ENCODE data around the gene MLC1. TPM values are rescaled to one million over a fixed set of nuclear protein-coding genes. Genes with fewer than 3 reads are reported as not detected.

Gene MLC1
- total RNA-seq, 1 donor from 2014 or later = not detected

DNA sequence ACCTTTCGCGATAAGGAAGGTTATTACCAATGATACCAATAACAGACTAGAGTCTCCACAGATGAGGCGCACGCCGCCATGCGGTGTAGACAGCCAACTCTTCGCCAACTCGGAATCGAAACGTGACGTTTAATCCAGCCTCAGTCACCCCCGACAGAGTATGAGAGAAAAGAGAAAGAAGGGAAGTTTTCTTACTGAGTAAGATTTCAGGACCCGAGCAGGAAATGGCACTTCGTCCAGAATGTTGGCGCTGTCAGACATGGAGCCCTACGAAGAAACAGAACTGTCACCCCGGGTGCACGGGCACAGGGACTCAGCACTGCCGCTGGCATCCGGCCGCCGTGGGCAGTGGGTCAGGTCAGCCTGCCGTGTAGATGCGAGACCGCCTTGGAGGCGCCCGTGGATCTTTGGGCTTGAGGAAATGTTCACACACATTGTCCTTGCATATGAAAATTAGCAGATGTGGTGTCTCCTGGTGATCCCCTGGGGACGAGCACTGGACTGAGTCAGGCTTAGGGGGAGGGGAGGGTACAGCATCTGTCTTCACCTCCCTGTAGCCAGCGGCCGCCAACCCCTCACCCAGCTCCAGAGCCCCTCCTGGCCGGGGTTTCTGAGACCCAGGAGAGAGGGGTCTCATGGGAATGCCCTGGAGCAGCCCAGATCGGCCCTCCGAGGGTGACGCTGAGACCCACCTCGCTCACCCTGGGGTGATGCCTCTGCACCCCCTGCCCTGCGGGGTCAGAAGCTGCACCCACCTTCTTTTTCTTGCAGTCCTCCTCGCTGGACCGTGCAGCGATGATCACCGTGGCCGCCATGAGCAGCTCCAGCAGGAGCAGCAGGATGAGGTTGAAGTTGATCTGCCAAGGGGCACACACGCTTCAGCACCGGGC lies 8.3 kb downstream of the MLC1 start:
- TF ChIP-seq CTCF (IDR thresholded peaks at IDR 0.05) = no peak
- no peak for DNase-seq
- Mint-ChIP-seq H3K9me3 (no peaks in the 10 kb centered on the region), H3K4me3 (no peak overlapping the region), H3K36me3 (ENCODE audit: low read depth) (no peaks in the 10 kb centered on the region), H3K4me1 (no peaks in the 10 kb centered on the region), H3K27ac (no peak overlapping the region), H3K27me3 (peaks cover 2% of the 10 kb centered on the region)
- ATAC-seq (ENCODE audit: low read depth) = no peak
- ChIA-PET CTCF (no interaction called here), POLR2A (no interaction called here)
- intact Hi-C loops (cut with micrococcal nuclease) = no loop called here

DNA sequence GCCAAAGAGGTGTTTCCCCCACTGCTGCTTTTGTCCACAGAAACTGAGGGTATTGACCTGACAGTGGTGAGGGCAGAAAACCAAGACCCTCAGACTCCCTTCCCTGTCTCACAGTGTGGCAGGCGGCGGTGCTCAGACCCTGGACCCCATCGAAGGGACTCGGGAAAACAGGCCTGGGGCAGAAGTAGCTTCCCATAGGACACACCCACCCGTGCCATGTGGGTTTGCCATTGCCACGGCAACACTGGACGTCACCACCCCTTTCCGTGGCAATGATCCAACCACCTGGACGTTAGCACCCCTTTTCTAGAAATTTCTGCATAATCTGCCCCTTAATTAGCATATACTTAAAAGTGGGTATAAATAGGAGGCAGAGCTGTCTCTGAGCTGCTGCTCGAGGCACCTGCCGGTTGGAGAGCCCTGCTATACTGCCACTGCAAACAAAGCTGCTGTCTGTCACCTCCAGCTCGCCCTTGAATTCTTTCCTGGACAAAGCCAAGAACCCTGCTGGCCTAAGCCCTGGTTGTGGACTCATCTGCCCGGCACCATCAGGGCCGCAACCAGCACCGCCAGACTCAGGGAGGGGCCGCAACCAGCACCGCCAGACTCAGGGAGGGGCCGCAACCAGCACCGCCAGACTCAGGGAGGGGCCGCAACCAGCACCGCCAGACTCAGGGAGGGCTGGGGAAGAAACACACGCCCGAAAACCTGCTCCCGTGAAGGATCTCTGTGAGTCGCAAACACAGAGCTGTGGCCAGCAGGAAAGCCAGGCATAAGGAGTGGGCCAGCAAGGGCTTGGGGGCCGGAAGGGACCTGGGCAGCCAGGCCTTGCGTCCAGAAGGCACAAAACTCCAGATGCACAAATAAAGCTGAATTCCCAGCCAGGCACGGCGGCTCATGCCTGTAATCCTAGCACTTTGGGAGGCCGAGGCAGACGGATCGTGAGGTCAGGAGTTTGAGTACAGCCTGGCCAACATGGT lies 10.4 kb downstream of the MLC1 start:
- intact Hi-C loops (cut with micrococcal nuclease) = no loop called here
- no peak for ATAC-seq (ENCODE audit: low read depth)
- POLR2A ChIA-PET = interaction anchor here (0.7 kb wide), 1 partner anchor 39 kb away, joined by 4 read pairs; no protein-coding TSS in a partner anchor
- TF ChIP-seq CTCF (IDR thresholded peaks at IDR 0.05) = no peak
- DNase-seq = no peak
- no peak overlapping the region for H3K4me3 Mint-ChIP-seq
- H3K4me1 Mint-ChIP-seq = no peaks in the 10 kb centered on the region
- no peaks in the 10 kb centered on the region for H3K36me3 Mint-ChIP-seq (ENCODE audit: low read depth)
- no peak overlapping the region for H3K27ac Mint-ChIP-seq
- CTCF ChIA-PET = no interaction called here
- no peaks in the 10 kb centered on the region for H3K9me3 Mint-ChIP-seq
- H3K27me3 Mint-ChIP-seq = no peaks in the 10 kb centered on the region

DNA sequence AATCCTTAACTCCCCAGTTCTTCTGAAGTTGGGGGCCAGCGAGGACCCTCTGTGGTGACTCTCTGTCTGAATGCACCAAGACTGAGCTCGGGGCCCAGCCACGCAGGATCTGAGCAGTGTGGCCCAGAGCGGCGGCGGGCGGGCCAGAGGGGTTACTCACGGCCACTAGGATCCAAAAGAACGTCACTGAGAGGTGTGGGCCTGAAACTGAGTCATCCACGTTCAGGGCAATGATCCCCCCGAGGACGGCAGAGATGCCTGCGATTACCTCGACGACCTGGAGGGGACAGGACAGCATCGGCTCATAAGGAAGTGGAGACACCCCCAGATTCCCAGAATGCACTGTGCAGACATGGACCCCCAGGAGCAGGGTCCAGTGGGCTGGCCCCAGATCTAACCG lies 11.2 kb downstream of the MLC1 start:
- TF ChIP-seq CTCF (IDR thresholded peaks at IDR 0.05) = no peak
- no peak for ATAC-seq (ENCODE audit: low read depth)
- Mint-ChIP-seq H3K4me1 (no peaks in the 10 kb centered on the region), H3K36me3 (ENCODE audit: low read depth) (no peaks in the 10 kb centered on the region), H3K9me3 (no peaks in the 10 kb centered on the region), H3K27ac (no peak overlapping the region), H3K4me3 (no peak overlapping the region), H3K27me3 (peaks cover 2% of the 10 kb centered on the region)
- intact Hi-C loops (cut with micrococcal nuclease) = no loop called here
- ChIA-PET CTCF (no interaction called here), POLR2A (no interaction called here)
- DNase-seq = no peak

DNA sequence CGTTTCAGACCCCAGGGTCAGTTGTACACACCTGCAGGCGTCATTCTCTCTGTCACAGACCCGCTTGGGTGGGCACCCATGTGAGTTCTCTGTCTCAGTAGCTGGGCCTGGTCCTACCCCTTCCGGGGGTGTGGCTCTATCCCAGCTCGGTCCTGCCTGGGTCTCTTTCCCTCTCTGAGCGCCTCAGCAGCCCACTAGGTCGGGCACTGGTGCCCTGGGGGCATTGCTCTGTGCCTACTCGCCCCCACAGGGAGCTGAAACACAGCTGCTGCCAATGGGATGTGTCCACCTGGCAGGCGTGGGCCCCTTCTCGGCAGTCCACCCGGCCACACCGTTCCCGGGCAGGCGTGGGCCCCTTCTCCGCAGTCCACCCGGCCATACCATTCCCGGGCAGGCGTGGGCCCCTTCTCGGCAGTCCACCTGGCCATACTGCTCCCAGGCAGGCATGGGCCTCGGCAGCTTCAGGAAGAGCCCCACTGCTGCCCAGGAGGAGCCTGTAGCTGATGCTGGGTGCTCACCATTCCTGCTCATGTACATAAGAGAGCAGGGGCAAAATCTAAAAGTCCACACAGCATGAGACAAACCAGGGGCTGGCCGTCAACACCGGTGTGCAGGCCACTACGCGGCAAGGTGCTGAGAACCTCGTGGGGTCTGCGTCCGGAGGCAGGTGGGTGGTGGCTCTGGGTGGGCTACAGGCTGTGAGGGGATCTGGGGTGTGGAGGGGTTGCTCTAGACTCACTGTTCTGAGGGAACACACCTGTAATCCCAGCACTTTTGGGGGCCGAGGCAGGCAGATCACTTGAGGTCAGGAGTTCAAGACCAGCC lies 12.3 kb downstream of the MLC1 start:
- Mint-ChIP-seq H3K4me1 (no peaks in the 10 kb centered on the region), H3K9me3 (no peaks in the 10 kb centered on the region), H3K36me3 (ENCODE audit: low read depth) (no peaks in the 10 kb centered on the region), H3K27me3 (peaks cover 2% of the 10 kb centered on the region), H3K27ac (no peak overlapping the region), H3K4me3 (no peak overlapping the region)
- ChIA-PET CTCF (no interaction called here), POLR2A (no interaction called here)
- ATAC-seq (ENCODE audit: low read depth) (no peak), DNase-seq (no peak)
- no peak for TF ChIP-seq CTCF (IDR thresholded peaks at IDR 0.05)
- intact Hi-C loops (cut with micrococcal nuclease) = no loop called here

All from activated B cell treated with CpG ODN at 0.5 μM for 24 hours (primary cell).